Activated CD8-positive, alpha-beta memory T cell treated with anti-CD3 and anti-CD28 coated beads, Interleukin-2, amount 10 ng/mL, durations not matched to agents 7 days and 5 days (primary cell): ENCODE data around the gene DGLUCY. TPM values are rescaled to one million over a fixed set of nuclear protein-coding genes. Genes with fewer than 3 reads are reported as not detected.
A peak's percentile ranks its signal among the peaks of the same experiment; 100 is the strongest.
"Not testable (repeated sequence)": the region's sequence is repeated elsewhere in the genome, so short reads cannot be mapped to it uniquely, and the experiment has no call there.

ENCODE experiments used
- ATAC-seq: fragments of 150-1000 bp; cut with Tn5 transposase; one replicate; pipeline ENCODE4 v1.10.0; 2021; ENCODE audit warnings: moderate library complexity
- CTCF ChIA-PET: fragments of 350-600 bp; sonication (Branson Sonifier 250); formaldehyde crosslinking; loops from one replicate; lab custom pipeline; 2021; ENCODE audit warnings: antibody characterized with exemption; lab: Charles Lee
- DNase-seq: peaks from one replicate; pipeline ENCODE4 v3.0.0-alpha.2; 2020
- H3K27ac Mint-ChIP-seq: one replicate; pipeline ENCODE4 v1.8.0; 2021; ENCODE audit warnings: mild to moderate bottlenecking, mixed read lengths
- H3K27me3 Mint-ChIP-seq: one replicate; pipeline ENCODE4 v1.8.0; 2021; ENCODE audit warnings: mixed read lengths
- H3K36me3 Mint-ChIP-seq: one replicate; pipeline ENCODE4 v1.8.0; 2021; ENCODE audit warnings: mild to moderate bottlenecking, mixed read lengths
- H3K4me1 Mint-ChIP-seq: one replicate; pipeline ENCODE4 v1.8.0; 2021; ENCODE audit warnings: mixed read lengths
- H3K4me3 Mint-ChIP-seq: one replicate; pipeline ENCODE4 v1.8.0; 2021; ENCODE audit warnings: mild to moderate bottlenecking, moderate library complexity, mixed read lengths
- H3K9me3 Mint-ChIP-seq: one replicate; pipeline ENCODE4 v1.8.0; 2022; ENCODE audit warnings: low read depth, mixed read lengths
- total RNA-seq, 2 experiments: library from RNA; stranded (reverse); gene quantifications; one replicate each; pipeline ENCODE4 v1.2.3, GENCODE V29; 2021

The DGLUCY gene
- total RNA-seq, 2 experiments from 2014 or later, result 113 to 176 TPM

DNA sequence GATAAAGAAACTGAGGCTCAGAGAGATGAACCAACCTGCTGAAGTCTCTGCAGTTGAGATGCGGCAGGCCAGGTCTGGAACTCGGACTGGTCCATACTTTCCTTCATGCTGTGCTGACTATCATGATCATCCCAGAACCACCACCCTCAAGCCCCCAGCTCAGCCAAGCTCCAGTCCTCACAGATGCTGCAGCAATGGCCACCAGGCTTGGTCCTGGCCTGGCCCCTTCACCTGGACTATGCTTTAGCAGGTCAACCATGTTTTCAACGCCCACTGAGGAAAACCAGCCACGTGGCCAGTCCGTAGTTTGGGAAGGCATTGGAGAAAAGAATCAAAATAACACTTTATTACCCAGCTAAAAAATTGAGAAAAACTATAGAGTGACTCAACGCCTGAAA lies 129.2 kb downstream of the DGLUCY start:
- Mint-ChIP-seq H3K4me1 (peaks cover 87% of the 10 kb centered on the region), H3K9me3 (no peaks in the 10 kb centered on the region), H3K36me3 (peaks cover 81% of the 10 kb centered on the region), H3K27ac (peak overlapping the region; percentile 100), H3K27me3 (no peaks in the 10 kb centered on the region), H3K4me3 (peak overlapping the region; percentile 86)
- no peak for ATAC-seq
- CTCF ChIA-PET, result interaction anchor here (0.7 to 8.2 kb wide), 10 partner anchors 9 to 175 kb away, joined by 3 to 98 read pairs (median 6); partner anchors contain the start of gene CCDC88C
- no peak for DNase-seq

DNA sequence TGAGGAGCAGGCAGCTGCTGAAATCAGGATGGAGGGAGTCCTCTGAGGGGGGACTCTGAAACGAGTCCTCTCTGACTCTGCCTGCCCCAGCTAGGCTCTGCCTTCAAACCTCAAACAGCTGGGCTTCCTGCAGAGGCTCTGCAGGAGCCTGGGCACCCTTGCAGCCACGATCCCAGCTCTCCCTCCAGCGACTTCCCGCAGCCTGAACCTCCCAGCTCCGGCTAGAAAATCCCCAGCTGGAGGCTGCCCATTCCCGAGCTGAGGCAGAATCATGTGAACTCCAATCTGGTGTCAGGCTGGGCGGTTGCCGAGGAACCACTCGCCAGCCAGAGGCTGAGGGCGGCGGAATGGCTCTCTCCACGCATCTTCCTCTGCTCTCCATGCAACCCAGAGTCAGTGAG lies 130.6 kb downstream of the DGLUCY start, which contains the start of gene GPR68:
Gene GPR68 (minus strand): TSS at position 204 of the 401 bp plus-strand sequence. CDS start 9,654 bp downstream, outside the sequence.
- ATAC-seq, result peak; percentile 12
- H3K4me3 Mint-ChIP-seq, result peak within 1 kb of the TSS; percentile 86
- peak; percentile 72 for DNase-seq
- peaks cover 84% of the 10 kb centered on the region for H3K4me1 Mint-ChIP-seq
- peaks cover 74% of the 10 kb centered on the region for H3K36me3 Mint-ChIP-seq
- H3K27me3 Mint-ChIP-seq, result no peaks in the 10 kb centered on the region
- CTCF ChIA-PET, result interaction anchor here (0.6 to 8.2 kb wide), 13 partner anchors 8 to 341 kb away, joined by 3 to 98 read pairs (median 4); partner anchors contain the start of gene CCDC88C
- peak within 1 kb of the TSS; percentile 100 for H3K27ac Mint-ChIP-seq
- H3K9me3 Mint-ChIP-seq, result no peaks in the 10 kb centered on the region

DNA sequence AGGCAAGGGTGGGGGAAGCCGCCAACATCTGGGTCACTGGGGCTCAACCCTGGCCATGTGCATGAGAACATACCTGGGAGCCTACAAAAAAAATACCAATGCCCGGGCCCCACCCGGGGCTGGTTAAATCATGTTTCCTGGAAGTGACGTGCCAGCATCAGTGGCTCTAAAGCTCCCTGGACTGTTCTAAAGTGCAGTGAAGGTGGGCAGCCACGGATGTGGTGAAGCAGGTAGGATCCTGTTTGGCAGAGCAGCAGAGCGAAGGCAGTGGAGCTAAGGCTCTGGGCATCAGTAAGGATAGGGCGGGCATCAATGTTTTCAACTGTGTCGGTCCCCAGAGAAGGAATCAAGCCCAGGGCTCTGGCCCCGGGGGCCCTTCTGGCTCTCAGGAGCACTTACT lies 131.2 kb downstream of the DGLUCY start:
- Mint-ChIP-seq H3K36me3 (peaks cover 72% of the 10 kb centered on the region), H3K4me3 (peak overlapping the region; percentile 86), H3K9me3 (no peaks in the 10 kb centered on the region), H3K27me3 (no peaks in the 10 kb centered on the region), H3K27ac (peak overlapping the region; percentile 100), H3K4me1 (peaks cover 84% of the 10 kb centered on the region)
- CTCF ChIA-PET, result interaction anchor here (0.6 to 8.2 kb wide), 10 partner anchors 10 to 186 kb away, joined by 3 to 98 read pairs (median 4); partner anchors contain the start of gene CCDC88C
- peak; percentile 94 for DNase-seq
- ATAC-seq, result peak; percentile 25

DNA sequence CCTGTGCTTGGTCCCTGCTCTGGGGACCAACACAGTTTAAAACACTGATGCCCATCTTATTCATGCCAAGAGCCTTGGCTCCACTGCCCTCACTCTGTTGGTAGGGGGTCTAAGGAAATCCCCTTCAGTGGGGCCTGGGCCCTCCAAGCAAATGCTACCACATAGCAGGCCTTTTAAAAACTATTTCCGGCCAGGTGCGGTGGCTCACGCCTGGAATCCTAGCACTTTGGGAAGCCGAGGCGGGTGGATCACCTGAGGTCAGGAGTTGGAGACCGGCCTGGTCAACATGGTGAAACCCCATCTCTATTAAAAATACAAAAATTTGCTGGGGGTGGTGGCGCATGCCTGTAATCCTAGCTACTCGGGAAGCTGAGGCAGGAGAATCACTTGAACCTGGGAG lies 131.7 kb downstream of the DGLUCY start:
- CTCF ChIA-PET, result interaction anchor here (0.9 to 8.2 kb wide), 6 partner anchors 11 to 72 kb away, joined by 3 to 98 read pairs (median 6); no protein-coding TSS in a partner anchor
- Mint-ChIP-seq H3K36me3 (peaks cover 72% of the 10 kb centered on the region), H3K27ac (peak overlapping the region; percentile 100), H3K4me1 (peaks cover 85% of the 10 kb centered on the region), H3K4me3 (peak overlapping the region; percentile 86)
- not testable (repeated sequence) for DNase-seq, ATAC-seq, H3K9me3 Mint-ChIP-seq, H3K27me3 Mint-ChIP-seq

DNA sequence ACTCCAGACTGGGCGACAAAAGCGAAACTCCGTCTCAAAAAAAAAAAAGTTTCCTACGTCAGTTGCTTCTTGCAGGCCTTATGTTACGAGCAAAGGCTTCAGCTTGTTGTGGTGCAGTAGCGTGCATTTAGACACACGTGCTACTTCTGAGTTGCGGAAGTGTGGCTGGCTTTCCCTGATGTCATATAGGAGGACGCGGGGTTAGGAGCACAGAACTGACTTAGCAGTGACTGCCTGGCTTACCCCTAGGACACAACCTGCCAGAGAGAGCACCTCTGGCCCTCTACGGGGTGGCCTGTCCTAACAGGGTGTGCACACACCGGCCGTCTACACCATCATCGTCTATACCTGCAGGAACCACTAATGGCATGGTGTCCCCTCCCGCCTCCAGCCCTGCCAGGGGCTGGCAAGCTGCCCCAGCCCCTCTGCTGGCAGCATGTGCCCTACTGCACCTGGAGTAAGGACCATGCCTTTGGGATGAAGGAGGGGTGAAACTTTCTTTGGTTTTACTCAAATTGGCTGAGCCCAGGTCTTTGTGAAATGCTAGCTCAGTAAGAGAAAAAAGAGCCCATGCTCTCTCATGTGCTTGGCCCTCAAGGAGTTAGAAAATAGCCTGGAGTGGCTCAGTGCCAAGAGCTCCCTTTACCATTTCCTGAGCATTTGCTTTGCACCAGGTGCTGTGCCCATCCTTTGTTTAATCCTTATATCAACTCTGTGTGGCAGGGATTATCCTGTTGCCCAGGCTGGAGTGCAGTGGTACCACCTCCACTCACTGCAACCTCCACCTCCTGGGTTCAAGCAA lies 132.4 kb downstream of the DGLUCY start:
- no peaks in the 10 kb centered on the region for H3K9me3 Mint-ChIP-seq
- H3K27ac Mint-ChIP-seq, result peak overlapping the region; percentile 100
- H3K27me3 Mint-ChIP-seq, result no peaks in the 10 kb centered on the region
- peak overlapping the region; percentile 86 for H3K4me3 Mint-ChIP-seq
- CTCF ChIA-PET, result interaction anchor here (1.3 to 8.2 kb wide), 5 partner anchors 12 to 71 kb away, joined by 3 to 98 read pairs (median 4); no protein-coding TSS in a partner anchor
- H3K4me1 Mint-ChIP-seq, result peaks cover 85% of the 10 kb centered on the region
- peaks cover 71% of the 10 kb centered on the region for H3K36me3 Mint-ChIP-seq
- ATAC-seq (peak; percentile 54), DNase-seq (peak; percentile 94)

DNA sequence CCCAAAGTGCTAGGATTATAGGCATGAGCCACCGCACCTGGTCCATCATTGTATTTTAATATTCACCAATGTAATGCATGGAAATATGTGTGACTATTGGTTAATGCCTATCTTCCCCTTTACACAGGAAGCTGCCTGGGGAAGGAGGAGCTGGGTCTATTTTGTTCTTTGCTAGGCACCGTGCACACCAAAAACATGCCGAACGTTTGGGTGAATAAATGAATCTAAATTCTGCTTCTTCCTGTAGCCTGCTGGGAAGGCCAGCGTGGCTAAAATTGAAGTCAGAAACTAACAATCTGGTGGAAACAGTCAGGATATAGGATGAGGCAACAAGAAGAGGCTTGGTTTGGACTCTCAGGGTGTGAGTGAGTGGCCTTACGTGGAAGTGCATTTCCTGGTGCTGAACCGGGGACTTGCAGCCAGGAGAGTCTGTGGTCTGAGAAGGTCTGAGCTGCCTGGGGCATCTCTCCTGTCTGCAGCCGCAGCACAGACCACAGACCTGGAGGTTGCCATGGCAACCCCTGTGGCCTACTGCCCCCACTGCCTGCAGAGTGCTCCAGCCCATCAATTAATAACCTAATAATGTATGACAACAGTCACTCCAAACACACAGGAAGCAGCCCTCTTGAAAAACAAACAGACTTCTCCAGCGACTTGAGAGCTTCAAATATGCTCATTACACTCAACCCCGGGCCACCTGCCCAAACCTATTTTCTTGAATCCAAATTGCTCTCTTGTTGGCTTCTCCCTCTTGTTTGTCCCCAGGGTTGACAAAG lies 136.2 kb downstream of the DGLUCY start:
- H3K4me3 Mint-ChIP-seq, result peak overlapping the region; percentile 40
- H3K9me3 Mint-ChIP-seq, result no peaks in the 10 kb centered on the region
- H3K36me3 Mint-ChIP-seq, result peaks cover 48% of the 10 kb centered on the region
- DNase-seq (peak; percentile 91), ATAC-seq (peak; percentile 40)
- CTCF ChIA-PET, result interaction anchor here (0.8 to 2.4 kb wide), 12 partner anchors 9 to 101 kb away, joined by 3 to 12 read pairs (median 4); no protein-coding TSS in a partner anchor
- peak overlapping the region; percentile 100 for H3K27ac Mint-ChIP-seq
- peaks cover 91% of the 10 kb centered on the region for H3K4me1 Mint-ChIP-seq
- no peaks in the 10 kb centered on the region for H3K27me3 Mint-ChIP-seq

DNA sequence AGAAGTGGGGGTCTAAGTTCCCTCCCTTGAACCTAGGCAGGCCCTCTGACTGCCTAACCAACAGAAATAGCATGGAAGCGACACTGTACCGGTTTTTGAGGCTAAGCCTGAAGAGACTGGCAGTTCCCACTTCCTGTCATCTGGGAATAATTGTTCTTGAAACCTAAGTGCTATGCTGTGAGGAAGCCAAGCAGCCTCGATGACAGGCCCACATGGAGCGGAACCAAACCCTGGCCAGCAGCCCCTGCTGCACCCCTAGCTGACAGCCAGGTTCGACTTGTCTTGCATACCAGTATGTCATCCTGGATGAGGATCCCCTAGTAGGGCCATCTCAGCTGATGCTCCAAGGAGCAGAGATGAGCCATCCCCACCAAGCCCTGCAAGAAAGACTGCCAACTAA lies 137.0 kb downstream of the DGLUCY start:
- Mint-ChIP-seq H3K4me1 (peaks cover 90% of the 10 kb centered on the region), H3K36me3 (peaks cover 47% of the 10 kb centered on the region), H3K4me3 (peak overlapping the region; percentile 40), H3K27me3 (no peaks in the 10 kb centered on the region), H3K9me3 (no peaks in the 10 kb centered on the region), H3K27ac (peak overlapping the region; percentile 100)
- no peak for ATAC-seq
- no peak for DNase-seq
- CTCF ChIA-PET, result interaction anchor here (0.8 to 2.4 kb wide), 7 partner anchors 21 to 74 kb away, joined by 4 to 12 read pairs (median 6); no protein-coding TSS in a partner anchor

DNA sequence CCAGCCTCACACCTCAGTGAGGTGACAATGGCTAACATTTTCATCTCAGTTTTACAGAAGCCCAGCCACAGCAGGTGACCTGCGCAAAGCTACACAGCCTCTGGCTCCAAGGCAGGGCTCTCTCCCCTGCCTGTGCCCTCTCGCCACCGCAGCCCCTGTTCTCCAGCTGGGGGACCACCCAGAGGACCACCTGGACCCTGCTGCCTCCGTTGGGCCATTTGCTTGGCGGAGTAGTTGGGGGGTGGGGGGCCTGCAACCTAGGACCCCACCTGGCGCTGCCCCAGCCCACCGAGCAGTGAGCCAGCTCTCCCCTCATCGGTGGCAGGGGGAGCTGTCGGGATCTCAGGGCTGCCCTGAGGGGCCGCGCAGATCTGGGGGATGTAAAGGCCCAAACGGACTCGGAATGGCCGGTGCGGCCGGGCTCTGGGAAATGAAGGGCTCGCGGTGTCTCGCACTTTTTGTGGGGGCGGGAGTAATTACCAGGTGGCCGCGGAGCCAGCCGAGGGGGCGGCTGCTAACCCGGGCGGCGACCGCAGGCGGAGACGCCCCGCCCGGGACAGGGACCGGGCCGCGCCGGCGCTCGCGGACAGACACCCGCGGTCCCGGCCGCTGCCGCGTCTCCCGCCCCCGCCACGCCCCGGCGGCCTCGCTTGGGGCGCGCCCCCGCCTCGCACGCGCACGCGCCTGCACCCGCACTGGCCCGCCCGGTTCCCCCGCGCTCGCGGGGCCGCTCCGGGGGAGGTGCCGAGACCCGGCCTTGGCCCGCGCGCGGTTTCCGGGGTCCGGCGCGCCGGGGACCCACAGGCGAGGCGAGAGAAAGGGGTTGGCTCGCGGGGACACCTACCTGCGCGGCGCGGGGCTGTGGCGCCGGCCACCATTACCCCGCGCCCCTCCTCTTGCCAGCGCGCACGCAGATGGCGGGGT lies 139.3 kb downstream of the DGLUCY start:
- peaks cover 30% of the 10 kb centered on the region for H3K36me3 Mint-ChIP-seq
- peaks cover 81% of the 10 kb centered on the region for H3K4me1 Mint-ChIP-seq
- ATAC-seq (peak; percentile 32), DNase-seq (peak; percentile 57)
- peak overlapping the region; percentile 100 for H3K27ac Mint-ChIP-seq
- H3K4me3 Mint-ChIP-seq, result peak overlapping the region; percentile 60
- no peaks in the 10 kb centered on the region for H3K27me3 Mint-ChIP-seq
- no peaks in the 10 kb centered on the region for H3K9me3 Mint-ChIP-seq
- CTCF ChIA-PET, result interaction anchor here (1.0 to 2.3 kb wide), 8 partner anchors 10 to 97 kb away, joined by 3 to 21 read pairs (median 7); partner anchors contain the start of gene GPR68

DNA sequence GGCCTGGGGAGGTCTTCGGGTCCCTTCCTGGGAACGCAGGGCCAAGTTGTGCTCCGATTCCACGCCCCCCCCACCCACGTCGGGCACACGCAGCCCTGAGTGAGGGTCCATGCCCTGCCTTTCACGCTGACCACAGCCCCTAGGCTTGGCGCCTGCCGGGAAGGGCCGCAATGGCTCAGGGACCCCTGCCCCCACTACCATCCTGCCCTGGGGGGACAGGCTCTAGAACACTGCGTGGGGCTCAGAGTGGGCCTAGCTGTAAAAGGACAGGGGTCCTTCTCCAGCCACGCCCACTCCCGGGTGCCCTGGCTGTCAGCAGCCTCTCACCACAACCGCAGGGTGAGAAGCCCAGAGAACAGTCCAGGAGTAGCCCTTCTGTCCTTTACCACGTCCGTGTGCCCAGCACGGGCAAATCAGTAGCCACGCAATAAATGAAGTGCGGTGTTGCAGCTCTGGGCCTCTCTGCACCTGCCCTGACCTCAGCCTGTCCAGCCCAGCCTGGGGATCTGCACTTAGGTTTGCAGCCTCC lies 140.0 kb downstream of the DGLUCY start:
- peak; percentile 56 for DNase-seq
- Mint-ChIP-seq H3K4me1 (peaks cover 79% of the 10 kb centered on the region), H3K4me3 (peak overlapping the region; percentile 54), H3K27me3 (no peaks in the 10 kb centered on the region), H3K9me3 (no peaks in the 10 kb centered on the region), H3K27ac (peak overlapping the region; percentile 77), H3K36me3 (peaks cover 25% of the 10 kb centered on the region)
- CTCF ChIA-PET, result interaction anchor here (1.0 kb wide), 1 partner anchor 26 kb away, joined by 4 read pairs; no protein-coding TSS in a partner anchor
- peak; percentile 1 for ATAC-seq

DNA sequence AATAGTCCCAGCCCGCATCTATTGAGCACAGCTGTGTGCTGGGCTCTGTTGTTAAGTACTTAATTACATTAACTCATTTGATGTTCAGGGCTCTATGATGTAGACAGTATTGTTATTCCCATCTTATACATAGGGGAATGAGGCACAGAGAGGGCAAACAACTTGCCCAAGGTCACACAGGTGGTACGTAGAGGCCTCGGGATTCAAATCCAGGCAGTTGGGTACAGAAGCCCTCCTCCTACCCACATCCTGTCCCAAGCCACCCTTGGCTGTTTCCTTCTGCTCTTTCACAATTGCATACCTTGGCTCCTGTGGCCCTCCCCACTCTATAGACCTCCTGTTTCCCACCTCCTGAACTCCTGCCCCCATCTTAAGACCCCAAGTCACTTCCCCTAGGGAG lies 140.6 kb downstream of the DGLUCY start:
- peak; percentile 82 for DNase-seq
- peaks cover 23% of the 10 kb centered on the region for H3K36me3 Mint-ChIP-seq
- H3K27ac Mint-ChIP-seq, result peak overlapping the region; percentile 77
- H3K9me3 Mint-ChIP-seq, result no peaks in the 10 kb centered on the region
- H3K4me3 Mint-ChIP-seq, result peak overlapping the region; percentile 54
- peak; percentile 34 for ATAC-seq
- CTCF ChIA-PET, result interaction anchor here (1.0 kb wide), 1 partner anchor 27 kb away, joined by 4 read pairs; no protein-coding TSS in a partner anchor
- no peaks in the 10 kb centered on the region for H3K27me3 Mint-ChIP-seq
- peaks cover 76% of the 10 kb centered on the region for H3K4me1 Mint-ChIP-seq

DNA sequence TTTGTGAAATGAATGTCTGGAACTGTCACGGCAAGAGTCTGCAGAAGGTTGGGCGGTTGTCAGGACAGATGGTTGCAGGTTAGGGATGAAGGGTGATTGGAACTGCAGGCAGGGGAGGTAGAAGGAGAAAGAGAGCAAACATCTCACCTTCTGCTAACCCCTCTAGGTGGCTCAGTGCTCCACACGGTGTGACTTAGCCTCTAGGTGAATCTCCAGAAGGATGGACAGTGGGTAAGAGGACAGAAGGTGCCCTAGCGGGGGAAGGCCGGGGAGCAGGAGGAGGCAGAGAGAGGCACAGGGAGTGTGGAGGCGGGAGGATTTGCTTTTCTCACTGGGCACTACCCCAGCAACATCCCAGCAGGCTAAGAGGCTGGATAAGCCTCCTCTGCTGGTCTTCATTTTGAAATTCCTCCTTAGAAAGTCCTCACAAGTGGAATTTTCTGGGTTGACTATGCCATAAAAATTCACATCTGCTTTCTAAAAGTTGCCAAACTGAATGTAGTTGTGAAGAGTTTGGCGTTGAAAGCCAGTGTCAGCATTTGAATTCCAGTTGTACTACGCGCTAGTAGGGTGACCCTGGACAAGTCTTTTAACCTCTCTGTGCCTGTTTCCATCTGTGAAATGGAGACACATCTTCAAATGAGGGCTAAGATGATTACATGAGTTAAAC lies 141.3 kb downstream of the DGLUCY start:
- Mint-ChIP-seq H3K27me3 (no peaks in the 10 kb centered on the region), H3K27ac (peak overlapping the region; percentile 77), H3K4me3 (no peak overlapping the region), H3K36me3 (peaks cover 18% of the 10 kb centered on the region), H3K9me3 (no peaks in the 10 kb centered on the region), H3K4me1 (peaks cover 72% of the 10 kb centered on the region)
- ATAC-seq (no peak), DNase-seq (no peak)
- CTCF ChIA-PET, result interaction anchor here (0.6 to 2.2 kb wide), 5 partner anchors 12 to 79 kb away, joined by 3 to 5 read pairs (median 4); no protein-coding TSS in a partner anchor
